Measurements from ENCODE around the gene PDYN.

- TF ChIP-seq CTCF (IDR thresholded peaks at IDR 0.05) (no peak), EZH2 (IDR thresholded peaks at IDR 0.05; ENCODE audit: borderline replicate concordance, insufficient read depth, low read depth, low read length, poor library complexity, severe bottlenecking) (no peak)
These were observed 1.3 kb downstream of the PDYN start for GRCh38 chr20:1992359-1993110.

All from B cell (primary cell).